ENCODE data around the gene KRTAP5-3. TPM values are rescaled to one million over a fixed set of nuclear protein-coding genes. Genes with fewer than 3 reads are reported as not detected.
"Not testable (repeated sequence)": the region's sequence is repeated elsewhere in the genome, so short reads cannot be mapped to it uniquely, and the experiment has no call there.

Gene KRTAP5-3
- total and polyA plus RNA-seq, 2 experiments from 2014 or later, result not detected

- H3K9ac ChIP-seq, result no peak overlapping the region
- no peak for TF ChIP-seq EZH2phosphoT487 (IDR thresholded peaks at IDR 0.05; ENCODE audit: insufficient read depth, low read depth)
- no peak for TF ChIP-seq EZH2 (IDR thresholded peaks at IDR 0.05; ENCODE audit: insufficient read depth, poor library complexity, severe bottlenecking)
- no peaks in the 10 kb centered on the region for H3F3A ChIP-seq (ENCODE audit: insufficient read depth)
- no peaks in the 10 kb centered on the region for H3K9me3 ChIP-seq (ENCODE audit: low read depth)
- in situ Hi-C loops (cut with MboI), result no loop called here
- WGBS, 2 experiments (ENCODE audit: low coverage in 1 of 2, low lambda C conversion rate in 2 of 2, missing lambda C conversion rate in 2 of 2), result 68 to 75% methylated on average over 28 of the region's 28 CpGs
- H3K27me3 ChIP-seq (replicated peaks; ENCODE audit: insufficient read depth), result peaks cover 12% of the 10 kb centered on the region
- no peak overlapping the region for H3K4me2 ChIP-seq (ENCODE audit: unreplicated experiment)
- no peaks in the 10 kb centered on the region for H3K79me2 ChIP-seq (ENCODE audit: insufficient read depth)
- H3K36me3 ChIP-seq (ENCODE audit: low read depth), result no peaks in the 10 kb centered on the region
- H3K27ac ChIP-seq, result no peak overlapping the region
- H3K4me1 ChIP-seq (ENCODE audit: insufficient read depth), result no peaks in the 10 kb centered on the region
- no peak overlapping the region for H3K4me3 ChIP-seq
- H3K9me2 ChIP-seq (ENCODE audit: insufficient read depth), result no peaks in the 10 kb centered on the region
- no peak overlapping the region for H2AFZ ChIP-seq
- DNase-seq, result no peak
- H4K20me1 ChIP-seq (ENCODE audit: insufficient read depth), result no peaks in the 10 kb centered on the region
These were observed 40.6 kb upstream of the KRTAP5-3 start for GRCh38 chr11:1648653-1649420.

GRCh38 chr11:1647901-1648652 lies 39.8 kb upstream of the KRTAP5-3 start:
- H3K9me2 ChIP-seq (ENCODE audit: insufficient read depth), result no peaks in the 10 kb centered on the region
- no peaks in the 10 kb centered on the region for H3K36me3 ChIP-seq (ENCODE audit: low read depth)
- 78 to 80% methylated on average over 33 to 35 of the region's 35 CpGs for WGBS, 2 experiments (ENCODE audit: low coverage in 1 of 2, low lambda C conversion rate in 2 of 2, missing lambda C conversion rate in 2 of 2)
- no peaks in the 10 kb centered on the region for H3F3A ChIP-seq (ENCODE audit: insufficient read depth)
- no peak overlapping the region for H2AFZ ChIP-seq
- no peaks in the 10 kb centered on the region for H4K20me1 ChIP-seq (ENCODE audit: insufficient read depth)
- H3K27me3 ChIP-seq (replicated peaks; ENCODE audit: insufficient read depth), result peaks cover 12% of the 10 kb centered on the region
- in situ Hi-C loops (cut with MboI), result no loop called here
- no peaks in the 10 kb centered on the region for H3K79me2 ChIP-seq (ENCODE audit: insufficient read depth)
- no peak overlapping the region for H3K27ac ChIP-seq
- H3K9ac ChIP-seq, result no peak overlapping the region
- H3K9me3 ChIP-seq (ENCODE audit: low read depth), result no peaks in the 10 kb centered on the region
- H3K4me1 ChIP-seq (ENCODE audit: insufficient read depth), result no peaks in the 10 kb centered on the region
- no peak overlapping the region for H3K4me3 ChIP-seq
- H3K4me2 ChIP-seq (ENCODE audit: unreplicated experiment), result no peak overlapping the region
- no peak for TF ChIP-seq EZH2 (IDR thresholded peaks at IDR 0.05; ENCODE audit: insufficient read depth, poor library complexity, severe bottlenecking)
- no peak for TF ChIP-seq EZH2phosphoT487 (IDR thresholded peaks at IDR 0.05; ENCODE audit: insufficient read depth, low read depth)
- DNase-seq, result no peak

- H3K79me2 ChIP-seq (ENCODE audit: insufficient read depth); H3K9ac ChIP-seq; H3K27ac ChIP-seq; H3F3A ChIP-seq (ENCODE audit: insufficient read depth); H3K4me3 ChIP-seq; H2AFZ ChIP-seq; H3K9me2 ChIP-seq (ENCODE audit: insufficient read depth); H3K4me2 ChIP-seq (ENCODE audit: unreplicated experiment); H3K27me3 ChIP-seq (replicated peaks; ENCODE audit: insufficient read depth); DNase-seq; in situ Hi-C loops (cut with MboI); H3K9me3 ChIP-seq (ENCODE audit: low read depth); H4K20me1 ChIP-seq (ENCODE audit: insufficient read depth); H3K4me1 ChIP-seq (ENCODE audit: insufficient read depth); H3K36me3 ChIP-seq (ENCODE audit: low read depth): not testable (repeated sequence)
- 72 to 74% methylated on average over 10 of the region's 10 CpGs for WGBS, 2 experiments (ENCODE audit: low coverage in 1 of 2, low lambda C conversion rate in 2 of 2, missing lambda C conversion rate in 2 of 2)
These were observed 38.3 kb upstream of the KRTAP5-3 start for GRCh38 chr11:1646540-1646939.

GRCh38 chr11:1645357-1645821 lies 37.1 kb upstream of the KRTAP5-3 start:
- Histone ChIP-seq H3K79me2 (ENCODE audit: insufficient read depth) (no peaks in the 10 kb centered on the region), H3K36me3 (ENCODE audit: low read depth) (no peaks in the 10 kb centered on the region), H3K4me1 (ENCODE audit: insufficient read depth) (no peaks in the 10 kb centered on the region), H3K27me3 (replicated peaks; ENCODE audit: insufficient read depth) (peaks cover 5% of the 10 kb centered on the region), H3K9ac (no peak overlapping the region), H3K4me3 (no peak overlapping the region), H3K9me3 (ENCODE audit: low read depth) (no peaks in the 10 kb centered on the region), H4K20me1 (ENCODE audit: insufficient read depth) (no peaks in the 10 kb centered on the region), H2AFZ (no peak overlapping the region), H3F3A (ENCODE audit: insufficient read depth) (no peaks in the 10 kb centered on the region), H3K4me2 (ENCODE audit: unreplicated experiment) (no peak overlapping the region), H3K9me2 (ENCODE audit: insufficient read depth) (no peaks in the 10 kb centered on the region), H3K27ac (no peak overlapping the region)
- no peak for DNase-seq
- TF ChIP-seq EZH2 (IDR thresholded peaks at IDR 0.05; ENCODE audit: insufficient read depth, poor library complexity, severe bottlenecking) (no peak), EZH2phosphoT487 (IDR thresholded peaks at IDR 0.05; ENCODE audit: insufficient read depth, low read depth) (no peak)
- 71 to 73% methylated on average over 11 to 12 of the region's 12 CpGs for WGBS, 2 experiments (ENCODE audit: low coverage in 1 of 2, low lambda C conversion rate in 2 of 2, missing lambda C conversion rate in 2 of 2)
- in situ Hi-C loops (cut with MboI), result no loop called here
